ENCODE results near the gene SLC36A3.

GRCh38 chr5:151262532-151262931, 41.0 kb downstream of the SLC36A3 start:
- TF ChIP-seq CTCF (conservative IDR thresholded peaks at IDR 0.05): no peak
- no peak for TF ChIP-seq ZFX (IDR thresholded peaks at IDR 0.05)
